ENCODE data around the gene PLA2R1. TPM values are rescaled to one million over a fixed set of nuclear protein-coding genes. Genes with fewer than 3 reads are reported as not detected.

PLA2R1 gene
- polyA plus RNA-seq, 1 donor from 2014 or later = 0.69 TPM

DNA sequence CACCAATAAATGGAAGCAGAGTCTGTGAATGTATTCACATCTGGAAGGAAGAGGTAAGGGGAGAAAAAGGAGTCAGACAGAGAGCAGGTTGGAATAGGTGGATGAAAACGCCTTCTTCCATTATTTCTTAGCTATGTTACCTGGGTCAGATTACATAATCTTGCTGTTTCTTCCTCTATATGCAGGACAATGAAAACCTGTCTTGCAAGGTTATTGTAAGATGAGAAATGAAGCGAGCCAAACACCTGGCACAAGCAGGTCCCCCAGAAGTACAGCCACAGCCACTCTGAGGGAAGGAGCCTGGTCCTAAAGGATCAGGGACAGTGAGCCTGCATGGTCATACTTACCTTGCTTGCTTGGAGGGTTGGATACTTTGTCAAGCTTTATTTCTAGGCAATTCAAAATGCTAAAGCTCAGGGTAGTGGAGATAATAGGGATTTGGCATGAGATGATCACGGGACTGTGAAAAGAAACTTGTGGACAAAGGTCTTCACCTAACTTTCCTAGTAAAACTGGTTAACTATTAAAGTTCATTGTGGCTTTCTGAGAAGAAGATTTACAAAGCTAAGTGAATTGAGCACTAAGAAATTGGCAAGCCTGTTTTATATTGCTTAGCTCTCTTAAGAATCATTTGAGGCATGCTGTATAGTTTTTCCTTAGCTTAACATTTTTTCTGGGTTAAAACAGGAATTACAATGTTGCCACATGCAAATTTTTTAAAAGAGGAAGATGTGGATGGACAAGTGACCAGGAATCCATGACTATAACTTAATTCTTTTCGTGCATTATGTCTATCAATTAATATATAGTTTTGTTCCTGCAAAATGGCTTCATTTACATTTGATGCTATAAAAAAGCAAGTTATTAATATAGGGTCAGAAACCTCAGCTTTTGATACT, 15.7 kb upstream of the PLA2R1 start:
- Histone ChIP-seq H3K4me2 (ENCODE audit: low read length) (no peak overlapping the region), H4K20me1 (ENCODE audit: insufficient read depth) (no peaks in the 10 kb centered on the region), H3K4me3 (ENCODE audit: low read length) (no peak overlapping the region), H2AFZ (ENCODE audit: low read depth, low read length) (no peak overlapping the region), H3K9me2 (ENCODE audit: insufficient read depth, low read length) (no peaks in the 10 kb centered on the region), H3K79me2 (replicated peaks; ENCODE audit: insufficient read depth, low read length) (no peaks in the 10 kb centered on the region), H3K9me3 (ENCODE audit: low read length) (no peaks in the 10 kb centered on the region), H3K9ac (ENCODE audit: low read length) (no peak overlapping the region), H3F3A (ENCODE audit: insufficient read depth, low read length, poor library complexity, severe bottlenecking) (no peaks in the 10 kb centered on the region), H3K27me3 (ENCODE audit: insufficient read depth, low read depth, low read length) (no peaks in the 10 kb centered on the region), H3K27ac (ENCODE audit: low read length) (no peak overlapping the region), H3K36me3 (ENCODE audit: insufficient read depth, low read length) (no peaks in the 10 kb centered on the region)
- TF ChIP-seq TAF1 (IDR thresholded peaks at IDR 0.05; ENCODE audit: low read depth) (no peak), RAD21 (conservative IDR thresholded peaks at IDR 0.05) (no peak), SMC3 (conservative IDR thresholded peaks at IDR 0.05; ENCODE audit: poor library complexity) (no peak), MXI1 (conservative IDR thresholded peaks at IDR 0.05; ENCODE audit: poor library complexity, severe bottlenecking) (no peak), EZH2 (IDR thresholded peaks at IDR 0.05; ENCODE audit: borderline replicate concordance, insufficient read depth, low read length, poor library complexity, severe bottlenecking) (no peak), EP300 (conservative IDR thresholded peaks at IDR 0.05; ENCODE audit: poor library complexity, severe bottlenecking) (no peak)
- TF ChIP-seq, protein P1, sequence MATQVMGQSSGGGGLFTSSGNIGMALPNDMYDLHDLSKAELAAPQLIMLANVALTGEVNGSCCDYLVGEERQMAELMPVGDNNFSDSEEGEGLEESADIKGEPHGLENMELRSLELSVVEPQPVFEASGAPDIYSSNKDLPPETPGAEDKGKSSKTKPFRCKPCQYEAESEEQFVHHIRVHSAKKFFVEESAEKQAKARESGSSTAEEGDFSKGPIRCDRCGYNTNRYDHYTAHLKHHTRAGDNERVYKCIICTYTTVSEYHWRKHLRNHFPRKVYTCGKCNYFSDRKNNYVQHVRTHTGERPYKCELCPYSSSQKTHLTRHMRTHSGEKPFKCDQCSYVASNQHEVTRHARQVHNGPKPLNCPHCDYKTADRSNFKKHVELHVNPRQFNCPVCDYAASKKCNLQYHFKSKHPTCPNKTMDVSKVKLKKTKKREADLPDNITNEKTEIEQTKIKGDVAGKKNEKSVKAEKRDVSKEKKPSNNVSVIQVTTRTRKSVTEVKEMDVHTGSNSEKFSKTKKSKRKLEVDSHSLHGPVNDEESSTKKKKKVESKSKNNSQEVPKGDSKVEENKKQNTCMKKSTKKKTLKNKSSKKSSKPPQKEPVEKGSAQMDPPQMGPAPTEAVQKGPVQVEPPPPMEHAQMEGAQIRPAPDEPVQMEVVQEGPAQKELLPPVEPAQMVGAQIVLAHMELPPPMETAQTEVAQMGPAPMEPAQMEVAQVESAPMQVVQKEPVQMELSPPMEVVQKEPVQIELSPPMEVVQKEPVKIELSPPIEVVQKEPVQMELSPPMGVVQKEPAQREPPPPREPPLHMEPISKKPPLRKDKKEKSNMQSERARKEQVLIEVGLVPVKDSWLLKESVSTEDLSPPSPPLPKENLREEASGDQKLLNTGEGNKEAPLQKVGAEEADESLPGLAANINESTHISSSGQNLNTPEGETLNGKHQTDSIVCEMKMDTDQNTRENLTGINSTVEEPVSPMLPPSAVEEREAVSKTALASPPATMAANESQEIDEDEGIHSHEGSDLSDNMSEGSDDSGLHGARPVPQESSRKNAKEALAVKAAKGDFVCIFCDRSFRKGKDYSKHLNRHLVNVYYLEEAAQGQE (IDR thresholded peaks at IDR 0.05; ENCODE audit: borderline replicate concordance) = no peak
- TF ChIP-seq, protein P2, sequence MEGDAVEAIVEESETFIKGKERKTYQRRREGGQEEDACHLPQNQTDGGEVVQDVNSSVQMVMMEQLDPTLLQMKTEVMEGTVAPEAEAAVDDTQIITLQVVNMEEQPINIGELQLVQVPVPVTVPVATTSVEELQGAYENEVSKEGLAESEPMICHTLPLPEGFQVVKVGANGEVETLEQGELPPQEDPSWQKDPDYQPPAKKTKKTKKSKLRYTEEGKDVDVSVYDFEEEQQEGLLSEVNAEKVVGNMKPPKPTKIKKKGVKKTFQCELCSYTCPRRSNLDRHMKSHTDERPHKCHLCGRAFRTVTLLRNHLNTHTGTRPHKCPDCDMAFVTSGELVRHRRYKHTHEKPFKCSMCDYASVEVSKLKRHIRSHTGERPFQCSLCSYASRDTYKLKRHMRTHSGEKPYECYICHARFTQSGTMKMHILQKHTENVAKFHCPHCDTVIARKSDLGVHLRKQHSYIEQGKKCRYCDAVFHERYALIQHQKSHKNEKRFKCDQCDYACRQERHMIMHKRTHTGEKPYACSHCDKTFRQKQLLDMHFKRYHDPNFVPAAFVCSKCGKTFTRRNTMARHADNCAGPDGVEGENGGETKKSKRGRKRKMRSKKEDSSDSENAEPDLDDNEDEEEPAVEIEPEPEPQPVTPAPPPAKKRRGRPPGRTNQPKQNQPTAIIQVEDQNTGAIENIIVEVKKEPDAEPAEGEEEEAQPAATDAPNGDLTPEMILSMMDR (IDR thresholded peaks at IDR 0.05; ENCODE audit: poor library complexity, severe bottlenecking) = no peak

DNA sequence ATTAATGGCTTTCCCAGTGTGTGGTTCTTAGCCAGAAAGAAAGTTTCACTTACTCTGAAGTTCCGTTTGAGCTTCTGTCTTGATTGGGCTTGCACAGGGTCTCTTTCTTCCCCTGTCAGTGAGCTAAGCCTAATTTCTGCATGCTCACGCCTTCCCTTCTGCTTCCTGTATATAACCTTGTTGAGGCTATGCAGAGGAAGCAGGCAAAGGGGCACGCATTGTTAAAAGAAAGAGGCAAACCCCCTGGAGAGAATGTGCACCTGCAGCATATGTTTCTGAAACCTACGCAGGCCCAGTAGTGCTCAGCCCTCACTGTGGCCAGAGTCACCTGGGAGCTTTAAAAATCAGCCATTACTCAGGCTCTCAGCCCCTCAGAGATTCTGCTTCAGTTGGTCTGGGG, 14.5 kb upstream of the PLA2R1 start:
- no peaks in the 10 kb centered on the region for H3K79me2 ChIP-seq (replicated peaks; ENCODE audit: insufficient read depth, low read length)
- no peaks in the 10 kb centered on the region for H3K36me3 ChIP-seq (ENCODE audit: insufficient read depth, low read length)
- no peaks in the 10 kb centered on the region for H4K20me1 ChIP-seq (ENCODE audit: insufficient read depth)
- H3K4me3 ChIP-seq (ENCODE audit: low read length) = no peak overlapping the region
- no peak overlapping the region for H2AFZ ChIP-seq (ENCODE audit: low read depth, low read length)
- H3K27me3 ChIP-seq (ENCODE audit: insufficient read depth, low read depth, low read length) = no peaks in the 10 kb centered on the region
- no peak overlapping the region for H3K9ac ChIP-seq (ENCODE audit: low read length)
- H3K27ac ChIP-seq (ENCODE audit: low read length) = no peak overlapping the region
- H3K9me3 ChIP-seq (ENCODE audit: low read length) = no peaks in the 10 kb centered on the region
- no peaks in the 10 kb centered on the region for H3F3A ChIP-seq (ENCODE audit: insufficient read depth, low read length, poor library complexity, severe bottlenecking)
- no peaks in the 10 kb centered on the region for H3K9me2 ChIP-seq (ENCODE audit: insufficient read depth, low read length)
- TF ChIP-seq EZH2 (IDR thresholded peaks at IDR 0.05; ENCODE audit: borderline replicate concordance, insufficient read depth, low read length, poor library complexity, severe bottlenecking) (no peak), POLR2AphosphoS5 (IDR thresholded peaks at IDR 0.05) (no peak), TAF1 (IDR thresholded peaks at IDR 0.05; ENCODE audit: low read depth) (no peak)
- no peak overlapping the region for H3K4me2 ChIP-seq (ENCODE audit: low read length)

Measured in neural cell (in vitro differentiated cells).